LNCaP clone FGC (cell line): Measurements from ENCODE around the gene LARGE1.

Experiments
- DNase-seq: peaks from one replicate; pipeline ENCODE4 v3.0.0-alpha.2; 2011; ENCODE audit warnings: low read depth
- H3K4me3 ChIP-seq: 2 replicates; pipeline ENCODE4 v1.5.1; 2011; ENCODE audit warnings: mild to moderate bottlenecking, low read depth, low read length, control low read depth
- TF ChIP-seq, protein P1 (sequence below): IDR thresholded peaks from 2 replicates; pipeline ENCODE4 v1.5.1; 2012; ENCODE audit warnings: mild to moderate bottlenecking; ENCODE audit not compliant: control insufficient read depth, insufficient read depth; ENCODE audit errors: extremely low read depth

LARGE1 gene

DNA sequence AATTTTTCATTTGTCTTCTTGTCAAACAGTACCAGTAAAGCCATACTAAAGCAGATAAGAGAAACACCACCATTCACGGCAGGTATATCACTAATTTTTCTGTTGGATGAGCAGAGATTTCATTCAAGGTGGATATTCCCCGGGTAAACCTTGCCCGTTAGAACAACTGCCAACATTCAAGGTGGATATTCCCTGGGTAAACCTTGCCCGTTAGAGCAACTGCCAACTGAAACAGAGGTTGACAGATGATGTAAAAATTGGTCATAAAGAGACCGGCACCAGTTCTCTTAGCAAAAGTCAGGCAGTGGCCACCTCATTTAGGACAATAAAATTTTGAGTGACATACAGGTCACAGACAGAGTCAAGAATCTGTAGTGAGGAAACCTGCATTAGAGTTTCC lies 438.7 kb downstream of the LARGE1 start:
- TF ChIP-seq, protein P1, sequence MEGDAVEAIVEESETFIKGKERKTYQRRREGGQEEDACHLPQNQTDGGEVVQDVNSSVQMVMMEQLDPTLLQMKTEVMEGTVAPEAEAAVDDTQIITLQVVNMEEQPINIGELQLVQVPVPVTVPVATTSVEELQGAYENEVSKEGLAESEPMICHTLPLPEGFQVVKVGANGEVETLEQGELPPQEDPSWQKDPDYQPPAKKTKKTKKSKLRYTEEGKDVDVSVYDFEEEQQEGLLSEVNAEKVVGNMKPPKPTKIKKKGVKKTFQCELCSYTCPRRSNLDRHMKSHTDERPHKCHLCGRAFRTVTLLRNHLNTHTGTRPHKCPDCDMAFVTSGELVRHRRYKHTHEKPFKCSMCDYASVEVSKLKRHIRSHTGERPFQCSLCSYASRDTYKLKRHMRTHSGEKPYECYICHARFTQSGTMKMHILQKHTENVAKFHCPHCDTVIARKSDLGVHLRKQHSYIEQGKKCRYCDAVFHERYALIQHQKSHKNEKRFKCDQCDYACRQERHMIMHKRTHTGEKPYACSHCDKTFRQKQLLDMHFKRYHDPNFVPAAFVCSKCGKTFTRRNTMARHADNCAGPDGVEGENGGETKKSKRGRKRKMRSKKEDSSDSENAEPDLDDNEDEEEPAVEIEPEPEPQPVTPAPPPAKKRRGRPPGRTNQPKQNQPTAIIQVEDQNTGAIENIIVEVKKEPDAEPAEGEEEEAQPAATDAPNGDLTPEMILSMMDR, result no peak
- H3K4me3 ChIP-seq, result no peak overlapping the region
- DNase-seq, result no peak

DNA sequence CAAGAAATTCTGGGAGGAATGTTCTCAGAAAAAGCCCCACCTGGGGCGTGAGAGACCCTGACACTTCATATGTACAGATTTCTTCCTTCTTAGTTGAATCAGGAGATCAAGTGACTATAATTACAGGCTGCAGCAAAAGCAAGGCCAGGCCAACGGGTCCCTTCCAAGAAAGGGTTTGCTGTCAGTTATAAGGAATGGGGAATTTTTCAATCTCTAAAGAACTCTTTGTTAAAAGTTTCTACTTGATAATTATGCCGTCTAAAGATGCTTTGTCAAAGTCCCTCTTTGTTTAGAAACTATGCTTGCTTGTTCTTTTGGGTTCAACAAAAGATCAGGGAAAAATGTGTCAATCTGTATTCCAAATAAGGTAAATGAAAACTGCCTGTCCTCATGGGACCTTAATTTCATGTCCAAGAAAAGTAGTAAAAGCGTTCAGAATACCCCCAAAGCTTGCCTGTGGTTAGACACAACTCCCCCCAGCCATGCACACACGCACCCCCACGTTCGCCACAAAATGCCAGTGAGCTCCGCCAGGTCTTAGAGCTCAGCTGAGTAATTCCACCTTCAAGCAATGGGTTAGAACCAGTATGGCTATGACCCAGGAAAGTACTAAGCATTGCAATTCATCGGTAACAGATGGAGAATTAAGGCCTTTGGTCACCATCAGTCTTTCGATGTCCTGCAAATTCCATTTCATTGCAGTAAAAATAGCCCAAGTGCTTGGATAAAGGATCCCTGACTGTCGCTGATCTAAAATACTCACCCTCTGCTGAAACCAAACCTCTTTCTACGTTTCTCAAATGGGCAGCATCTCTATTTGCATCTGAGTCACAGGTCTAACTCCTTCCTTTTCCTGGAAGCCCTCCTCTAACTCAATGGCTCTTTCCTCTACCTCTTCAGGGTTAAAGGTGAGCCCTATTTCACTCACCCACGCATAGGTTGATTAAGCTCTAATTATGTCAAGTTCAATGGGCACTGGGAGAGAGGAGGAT lies 442.9 kb downstream of the LARGE1 start:
- TF ChIP-seq, protein P1, result no peak
- no peak for DNase-seq
- no peak overlapping the region for H3K4me3 ChIP-seq

DNA sequence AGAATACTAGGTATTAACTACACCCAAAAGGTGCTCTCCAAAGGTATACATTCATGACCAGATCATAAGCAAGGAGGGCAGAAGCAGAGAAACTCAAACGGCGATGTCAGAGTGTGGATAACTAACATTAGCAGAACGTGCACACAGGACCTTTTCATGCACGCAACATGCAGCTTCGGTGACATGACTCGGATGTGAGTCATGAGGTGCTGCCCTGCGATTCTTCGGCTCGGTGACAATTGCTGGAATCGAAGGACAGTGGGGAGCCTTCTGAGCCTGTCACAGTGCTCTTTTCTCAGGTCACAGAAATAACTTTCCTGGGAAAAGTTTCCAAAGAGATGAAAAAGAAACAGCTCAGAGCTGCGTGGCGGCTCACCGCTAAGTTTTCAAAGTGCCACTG lies 443.6 kb downstream of the LARGE1 start:
- no peak overlapping the region for H3K4me3 ChIP-seq
- no peak for DNase-seq
- TF ChIP-seq, protein P1, result no peak

DNA sequence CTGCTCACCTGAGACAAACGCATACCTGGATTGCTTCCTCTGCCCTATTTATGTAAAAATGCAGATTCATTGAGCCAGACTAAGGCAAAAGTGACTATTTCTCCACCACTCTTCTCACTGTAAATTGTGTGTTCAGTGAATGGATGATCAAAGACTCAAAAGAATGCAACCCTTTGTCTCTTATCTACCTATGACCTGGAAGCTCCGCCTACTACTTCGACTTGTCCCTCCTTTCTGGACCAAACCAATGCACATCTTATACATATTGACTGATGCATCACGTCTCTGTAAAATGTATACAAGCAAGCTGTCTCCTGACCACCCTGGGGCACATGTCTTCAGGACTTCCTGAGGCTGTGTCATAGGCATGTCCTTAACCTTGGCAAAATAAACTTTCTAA lies 444.1 kb downstream of the LARGE1 start:
- no peak for DNase-seq

DNA sequence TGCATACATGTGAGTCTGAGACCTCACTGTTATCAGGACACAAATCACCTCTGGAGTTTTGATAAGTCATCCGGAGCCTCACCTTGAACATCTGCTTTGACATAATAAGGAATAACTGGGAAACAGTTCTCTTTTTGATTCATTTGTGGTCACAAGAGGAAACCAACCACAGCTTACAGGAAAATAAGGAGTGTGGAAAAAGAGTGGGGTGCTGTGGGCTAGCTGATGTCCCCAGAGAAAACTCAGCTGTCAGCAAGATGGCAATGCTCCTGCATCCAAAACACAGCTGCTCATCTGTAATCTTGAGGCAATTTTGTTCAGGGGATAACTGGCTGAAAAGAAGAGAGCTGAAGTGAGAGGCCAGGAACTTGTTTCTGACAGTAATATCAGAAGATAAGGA lies 445.7 kb downstream of the LARGE1 start:
- TF ChIP-seq, protein P1, result no peak
- no peak overlapping the region for H3K4me3 ChIP-seq
- DNase-seq, result no peak

More for the DNA sequence above, 444.1 kb downstream of the LARGE1 start:
- TF ChIP-seq, protein P1, result no peak
- H3K4me3 ChIP-seq, result no peak overlapping the region

DNA sequence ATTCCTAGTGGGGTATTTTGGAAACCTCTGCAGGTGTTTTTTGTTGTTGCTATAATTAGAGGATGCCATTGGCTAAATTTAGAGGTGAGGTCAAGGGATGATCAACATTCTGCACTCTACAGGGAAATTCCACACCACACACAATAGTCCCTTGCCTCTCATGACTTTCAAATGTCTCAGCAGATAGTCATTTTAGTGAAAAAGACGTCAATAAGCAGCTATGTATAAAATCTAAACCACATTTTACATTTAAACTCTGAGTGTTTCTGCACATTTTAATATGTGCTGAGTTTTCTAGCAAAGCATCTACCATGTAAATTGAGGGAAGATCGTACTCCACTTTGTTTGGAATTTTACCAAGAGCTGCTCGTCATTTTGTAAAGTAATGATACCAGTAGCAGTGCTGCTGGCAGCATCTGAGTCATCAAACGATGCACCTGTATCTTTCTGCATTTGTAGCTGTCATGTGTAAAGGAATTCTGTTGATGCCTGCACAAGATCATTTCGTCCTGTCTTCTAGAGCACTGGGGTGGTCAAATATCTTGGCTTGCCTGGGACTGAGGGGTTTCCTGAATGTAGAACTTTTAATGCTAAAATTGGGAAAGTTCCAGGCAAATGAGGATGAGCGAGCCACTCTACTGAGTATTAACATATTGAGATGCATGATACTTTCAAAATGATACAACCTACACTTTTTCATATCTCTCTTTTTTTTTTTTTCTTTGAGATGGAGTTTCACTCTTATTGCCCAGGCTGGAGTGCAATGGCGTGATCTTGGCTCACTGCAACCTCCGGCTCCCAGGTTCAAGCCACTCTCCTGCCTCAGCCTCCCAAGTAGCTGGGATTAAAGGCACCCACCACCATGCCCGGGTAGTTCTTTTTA lies 447.6 kb downstream of the LARGE1 start:
- DNase-seq, result no peak
- H3K4me3 ChIP-seq, result no peak overlapping the region
- TF ChIP-seq, protein P1, result no peak
